Measurements from ENCODE around the gene GNAO1.

The GNAO1 gene

DNA sequence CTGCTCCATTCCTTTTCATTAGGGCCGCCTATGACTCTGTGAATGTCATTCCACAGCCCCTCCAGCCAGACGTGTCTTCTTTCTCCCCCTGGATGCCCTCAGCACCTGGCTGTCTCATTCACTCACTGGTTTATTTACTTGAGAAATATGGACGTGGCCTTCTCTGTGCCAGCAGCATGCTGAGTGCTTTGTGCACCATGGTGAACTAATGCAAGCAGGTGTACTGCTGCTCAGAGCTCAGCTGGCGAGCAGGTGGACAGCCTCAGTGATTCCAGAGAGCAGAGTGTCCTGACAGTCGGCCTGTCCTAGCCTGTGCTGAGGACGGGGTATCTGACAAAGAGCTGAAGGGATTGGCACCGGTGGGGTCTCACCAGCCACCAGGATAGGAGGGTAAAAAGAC is 96.7 kb downstream of the GNAO1 start:
- no peak for ATAC-seq
- TF ChIP-seq CSDC2 (CRISPR knock-in tag; IDR thresholded peaks at IDR 0.05) (no peak), ZNF70 (CRISPR knock-in tag; IDR thresholded peaks at IDR 0.05) (no peak), RARB (CRISPR knock-in tag; IDR thresholded peaks at IDR 0.05) (no peak), ZFP3 (CRISPR knock-in tag; IDR thresholded peaks at IDR 0.05) (no peak), ZFP30 (CRISPR knock-in tag; IDR thresholded peaks at IDR 0.05) (no peak), ESRRG (CRISPR knock-in tag; IDR thresholded peaks at IDR 0.05) (no peak), SNAI2 (CRISPR knock-in tag; IDR thresholded peaks at IDR 0.05) (no peak), TCF4 (CRISPR knock-in tag; IDR thresholded peaks at IDR 0.05; ENCODE audit: borderline replicate concordance) (no peak), PPARA (CRISPR knock-in tag; IDR thresholded peaks at IDR 0.05; ENCODE audit: borderline replicate concordance) (no peak), TOX (CRISPR knock-in tag; IDR thresholded peaks at IDR 0.05; ENCODE audit: borderline replicate concordance) (no peak), ZNF565 (CRISPR knock-in tag; conservative IDR thresholded peaks at IDR 0.05; ENCODE audit: low read depth) (no peak), PATZ1 (CRISPR knock-in tag; IDR thresholded peaks at IDR 0.05; ENCODE audit: borderline replicate concordance) (no peak), OSR1 (CRISPR knock-in tag; IDR thresholded peaks at IDR 0.05) (no peak), CREB5 (CRISPR knock-in tag; IDR thresholded peaks at IDR 0.05; ENCODE audit: low read depth) (no peak), BACH2 (CRISPR knock-in tag; IDR thresholded peaks at IDR 0.05; ENCODE audit: borderline replicate concordance) (no peak), ISL1 (CRISPR knock-in tag; IDR thresholded peaks at IDR 0.05) (no peak), ARNTL (CRISPR knock-in tag; IDR thresholded peaks at IDR 0.05; ENCODE audit: borderline replicate concordance, low read depth) (no peak)

- ATAC-seq, result no peak
- TF ChIP-seq ZC3H10 (CRISPR knock-in tag; IDR thresholded peaks at IDR 0.05), result no peak
- no peak for TF ChIP-seq OSR1 (CRISPR knock-in tag; IDR thresholded peaks at IDR 0.05)
- no peak for TF ChIP-seq ZFP3 (CRISPR knock-in tag; IDR thresholded peaks at IDR 0.05)
- TF ChIP-seq RARB (CRISPR knock-in tag; IDR thresholded peaks at IDR 0.05), result no peak
- no peak for TF ChIP-seq ZNF70 (CRISPR knock-in tag; IDR thresholded peaks at IDR 0.05)
- TF ChIP-seq ZNF565 (CRISPR knock-in tag; conservative IDR thresholded peaks at IDR 0.05; ENCODE audit: low read depth), result no peak
- TF ChIP-seq CSDC2 (CRISPR knock-in tag; IDR thresholded peaks at IDR 0.05), result no peak
Observed at GRCh38 chr16:56289416-56289815, 98.1 kb downstream of the GNAO1 start.

DNA sequence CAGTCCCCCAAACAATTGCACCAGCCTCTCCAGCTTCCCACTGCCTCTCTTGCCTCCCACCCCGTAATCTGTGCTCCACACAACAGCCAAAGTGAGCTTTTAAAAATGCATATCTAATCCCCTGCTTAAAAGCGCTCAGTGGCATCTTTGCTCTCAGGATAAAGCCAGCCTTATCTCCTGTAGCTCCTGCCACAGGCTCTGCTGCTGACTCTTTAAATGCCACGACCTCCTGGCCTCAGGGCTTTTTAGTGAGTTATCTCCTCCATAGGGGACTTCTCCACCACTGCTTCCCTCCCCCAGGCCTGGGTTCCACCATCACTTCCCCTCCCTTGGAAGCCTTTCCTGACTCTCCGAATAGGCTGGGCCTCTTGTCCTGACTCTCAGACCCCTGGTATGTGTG is 98.6 kb downstream of the GNAO1 start:
- no peak for TF ChIP-seq ESRRG (CRISPR knock-in tag; IDR thresholded peaks at IDR 0.05)
- TF ChIP-seq PPARA (CRISPR knock-in tag; IDR thresholded peaks at IDR 0.05; ENCODE audit: borderline replicate concordance), result no peak
- TF ChIP-seq CSRNP3 (CRISPR knock-in tag; IDR thresholded peaks at IDR 0.05), result no peak
- no peak for TF ChIP-seq ARNTL (CRISPR knock-in tag; IDR thresholded peaks at IDR 0.05; ENCODE audit: borderline replicate concordance, low read depth)
- TF ChIP-seq BACH2 (CRISPR knock-in tag; IDR thresholded peaks at IDR 0.05; ENCODE audit: borderline replicate concordance), result no peak
- no peak for TF ChIP-seq TOX (CRISPR knock-in tag; IDR thresholded peaks at IDR 0.05; ENCODE audit: borderline replicate concordance)
- no peak for TF ChIP-seq ZNF8 (CRISPR knock-in tag; IDR thresholded peaks at IDR 0.05)
- TF ChIP-seq OSR1 (CRISPR knock-in tag; IDR thresholded peaks at IDR 0.05), result no peak
- TF ChIP-seq CREB5 (CRISPR knock-in tag; IDR thresholded peaks at IDR 0.05; ENCODE audit: low read depth), result no peak
- TF ChIP-seq SNAI2 (CRISPR knock-in tag; IDR thresholded peaks at IDR 0.05), result no peak
- no peak for TF ChIP-seq POU6F1 (CRISPR knock-in tag; IDR thresholded peaks at IDR 0.05; ENCODE audit: borderline replicate concordance, low read depth)
- TF ChIP-seq, protein P1, sequence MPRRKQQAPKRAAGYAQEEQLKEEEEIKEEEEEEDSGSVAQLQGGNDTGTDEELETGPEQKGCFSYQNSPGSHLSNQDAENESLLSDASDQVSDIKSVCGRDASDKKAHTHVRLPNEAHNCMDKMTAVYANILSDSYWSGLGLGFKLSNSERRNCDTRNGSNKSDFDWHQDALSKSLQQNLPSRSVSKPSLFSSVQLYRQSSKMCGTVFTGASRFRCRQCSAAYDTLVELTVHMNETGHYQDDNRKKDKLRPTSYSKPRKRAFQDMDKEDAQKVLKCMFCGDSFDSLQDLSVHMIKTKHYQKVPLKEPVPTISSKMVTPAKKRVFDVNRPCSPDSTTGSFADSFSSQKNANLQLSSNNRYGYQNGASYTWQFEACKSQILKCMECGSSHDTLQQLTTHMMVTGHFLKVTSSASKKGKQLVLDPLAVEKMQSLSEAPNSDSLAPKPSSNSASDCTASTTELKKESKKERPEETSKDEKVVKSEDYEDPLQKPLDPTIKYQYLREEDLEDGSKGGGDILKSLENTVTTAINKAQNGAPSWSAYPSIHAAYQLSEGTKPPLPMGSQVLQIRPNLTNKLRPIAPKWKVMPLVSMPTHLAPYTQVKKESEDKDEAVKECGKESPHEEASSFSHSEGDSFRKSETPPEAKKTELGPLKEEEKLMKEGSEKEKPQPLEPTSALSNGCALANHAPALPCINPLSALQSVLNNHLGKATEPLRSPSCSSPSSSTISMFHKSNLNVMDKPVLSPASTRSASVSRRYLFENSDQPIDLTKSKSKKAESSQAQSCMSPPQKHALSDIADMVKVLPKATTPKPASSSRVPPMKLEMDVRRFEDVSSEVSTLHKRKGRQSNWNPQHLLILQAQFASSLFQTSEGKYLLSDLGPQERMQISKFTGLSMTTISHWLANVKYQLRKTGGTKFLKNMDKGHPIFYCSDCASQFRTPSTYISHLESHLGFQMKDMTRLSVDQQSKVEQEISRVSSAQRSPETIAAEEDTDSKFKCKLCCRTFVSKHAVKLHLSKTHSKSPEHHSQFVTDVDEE (CRISPR knock-in tag; IDR thresholded peaks at IDR 0.05), result no peak
- no peak for TF ChIP-seq PATZ1 (CRISPR knock-in tag; IDR thresholded peaks at IDR 0.05; ENCODE audit: borderline replicate concordance)
- TF ChIP-seq RARB (CRISPR knock-in tag; IDR thresholded peaks at IDR 0.05), result no peak
- TF ChIP-seq ZC3H10 (CRISPR knock-in tag; IDR thresholded peaks at IDR 0.05), result no peak
- TF ChIP-seq GLIS3 (CRISPR knock-in tag; IDR thresholded peaks at IDR 0.05), result no peak
- no peak for TF ChIP-seq CSDC2 (CRISPR knock-in tag; IDR thresholded peaks at IDR 0.05)
- TF ChIP-seq ZFP30 (CRISPR knock-in tag; IDR thresholded peaks at IDR 0.05), result no peak
- no peak for ATAC-seq
